H1 (cell line): Measurements from ENCODE around the gene MUC5AC. TPM values are rescaled to one million over a fixed set of nuclear protein-coding genes. Genes with fewer than 3 reads are reported as not detected.

Experiments
- CTCF ChIA-PET: fragments of 300-600 bp; sonication (Branson Sonifier 250); formaldehyde crosslinking; loops from one replicate; lab custom pipeline; 2021; ENCODE audit not compliant: partially characterized antibody; lab: Charles Lee
- POLR2A ChIA-PET: fragments of 300-600 bp; sonication (Branson Sonifier 250); formaldehyde crosslinking; loops from one replicate; lab custom pipeline; 2021; ENCODE audit warnings: inconsistent platforms; ENCODE audit not compliant: partially characterized antibody; lab: Charles Lee
- DNase-seq, 2 experiments: peaks; one replicate each; pipeline versions ENCODE4 v3.0.0 to v3.0.0-alpha.2; 2010 to 2022; ENCODE audit warnings: low spot score in 2 of 2, low read depth in 1 of 2, mixed read lengths in 1 of 2
- FAIRE-seq: peaks from 2 replicates; lab custom pipeline; 2011; peaks lifted over from hg19 to GRCh38; lab: Jason Lieb, UNC
- H2AFZ ChIP-seq: 2 replicates; pipeline ENCODE4 v1.8.1; 2012; ENCODE audit warnings: low read length, inconsistent platforms
- H2AK5ac ChIP-seq: 2 replicates; pipeline ENCODE4 v1.6.1; 2013; ENCODE audit warnings: low read depth, low read length
- H2BK120ac ChIP-seq: replicated peaks from 2 replicates; pipeline ENCODE3; 2013; ENCODE audit warnings: low read depth, low read length, inconsistent platforms
- H2BK12ac ChIP-seq: 2 replicates; pipeline ENCODE4 v1.6.1; 2013; ENCODE audit warnings: low read depth, low read length
- H2BK15ac ChIP-seq: 2 replicates; pipeline ENCODE4 v1.6.1; 2013; ENCODE audit warnings: low read length
- H2BK20ac ChIP-seq: 2 replicates; pipeline ENCODE4 v1.6.1; 2013; ENCODE audit warnings: low read length
- H2BK5ac ChIP-seq: 2 replicates; pipeline ENCODE4 v1.6.1; 2013; ENCODE audit warnings: low read depth, low read length
- H3K14ac ChIP-seq: 2 replicates; pipeline ENCODE4 v1.6.1; 2013; ENCODE audit warnings: inconsistent platforms; ENCODE audit not compliant: insufficient read length
- H3K18ac ChIP-seq: 2 replicates; pipeline ENCODE4 v1.6.1; 2013; ENCODE audit warnings: low read length; ENCODE audit errors: extremely low read depth
- H3K23ac ChIP-seq: 2 replicates; pipeline ENCODE4 v1.6.1; 2013; ENCODE audit warnings: inconsistent platforms; ENCODE audit not compliant: insufficient read length
- H3K23me2 ChIP-seq: 2 replicates; pipeline ENCODE4 v1.6.1; 2013; ENCODE audit warnings: low read depth, low read length
- H3K27ac ChIP-seq: 2 replicates; pipeline ENCODE4 v1.6.1; 2011; ENCODE audit warnings: low read depth, low read length, inconsistent platforms
- H3K27me3 ChIP-seq, 4 experiments: replicated peaks in 1 of 4; 1 replicate in 1 of 4; 2 replicates in 3 of 4; pipeline versions ENCODE4 v1.6.1 to v1.8.1; 2011 to 2013; ENCODE audit warnings: low read length in 3 of 4, mild to moderate bottlenecking in 3 of 4, inconsistent platforms in 2 of 4, mixed read lengths in 2 of 4, moderate library complexity in 1 of 4; ENCODE audit not compliant: control insufficient read depth in 3 of 4, insufficient read depth in 3 of 4; ENCODE audit errors: extremely low read depth in 1 of 4
- H3K36me3 ChIP-seq, 4 experiments: 2 replicates each; pipeline versions ENCODE4 v1.6.1 to v1.8.1; 2011 to 2013; ENCODE audit warnings: mild to moderate bottlenecking in 4 of 4, low read length in 3 of 4, moderate library complexity in 2 of 4, control low read depth in 1 of 4, inconsistent platforms in 1 of 4; ENCODE audit not compliant: insufficient read depth in 4 of 4, control insufficient read depth in 2 of 4
- H3K4ac ChIP-seq: replicated peaks from 2 replicates; pipeline ENCODE3; 2013; ENCODE audit warnings: low read length, low read depth, mixed read lengths, inconsistent platforms; ENCODE audit not compliant: insufficient read length
- H3K4me1 ChIP-seq, 4 experiments: replicated peaks in 1 of 4; 1 replicate in 1 of 4; 2 replicates in 3 of 4; pipeline versions ENCODE4 v1.6.1 to v1.8.1; 2011 to 2013; ENCODE audit warnings: low read length in 3 of 4, inconsistent platforms in 2 of 4, mixed read lengths in 1 of 4; ENCODE audit not compliant: insufficient read depth in 4 of 4, control insufficient read depth in 3 of 4
- H3K4me2 ChIP-seq, 2 experiments: 2 replicates each; pipeline versions ENCODE4 v1.6.1 to v1.8.1; 2011 to 2013; ENCODE audit warnings: low read depth in 2 of 2, low read length in 2 of 2, control low read depth in 1 of 2, inconsistent platforms in 1 of 2, mild to moderate bottlenecking in 1 of 2; ENCODE audit not compliant: insufficient read depth in 1 of 2
- H3K4me3 ChIP-seq, 4 experiments: fragments of 200-600, 300-600 bp in 1 of 4; sonication (generic), shearing (Covaris generic), sonication (Bioruptor Twin) in 1 of 4; 2 replicates each; pipeline versions ENCODE4 v1.5.1 to v1.8.1; 2011 to 2016; ENCODE audit warnings: low read length in 4 of 4, low read depth in 3 of 4, control low read depth in 2 of 4, inconsistent platforms in 2 of 4, mild to moderate bottlenecking in 2 of 4, mixed read lengths in 1 of 4, moderate library complexity in 1 of 4; ENCODE audit not compliant: insufficient read depth in 2 of 4; ENCODE audit errors: extremely low read depth in 1 of 4
- H3K56ac ChIP-seq: replicated peaks from 2 replicates; pipeline ENCODE3; 2013; ENCODE audit warnings: low read depth, mild to moderate bottlenecking, mixed read lengths, low read length, inconsistent platforms; ENCODE audit not compliant: insufficient read length
- H3K79me1 ChIP-seq: 2 replicates; pipeline ENCODE4 v1.6.1; 2013; ENCODE audit warnings: low read depth, low read length, control low read depth
- H3K79me2 ChIP-seq, 2 experiments: 2 replicates each; pipeline versions ENCODE4 v1.6.1 to v1.8.1; 2012 to 2013; ENCODE audit warnings: low read length in 2 of 2, mild to moderate bottlenecking in 2 of 2, inconsistent platforms in 1 of 2; ENCODE audit not compliant: insufficient read depth in 2 of 2, control insufficient read depth in 1 of 2
- H3K9ac ChIP-seq, 4 experiments: replicated peaks in 1 of 4; 1 replicate in 1 of 4; 2 replicates in 3 of 4; pipeline versions ENCODE4 v1.6.1 to v1.8.1; 2011 to 2013; ENCODE audit warnings: low read depth in 3 of 4, low read length in 3 of 4, control low read depth in 2 of 4, mild to moderate bottlenecking in 2 of 4, moderate library complexity in 2 of 4, inconsistent platforms in 1 of 4; ENCODE audit errors: extremely low read depth in 1 of 4
- H3K9me3 ChIP-seq, 2 experiments: 2 replicates each; pipeline versions ENCODE4 v1.6.1 to v1.8.1; 2012 to 2013; ENCODE audit warnings: mild to moderate bottlenecking in 2 of 2, moderate library complexity in 2 of 2, control low read depth in 1 of 2, inconsistent platforms in 1 of 2, low read depth in 1 of 2, low read length in 1 of 2, mixed read lengths in 1 of 2; ENCODE audit not compliant: insufficient read depth in 2 of 2
- H4K20me1 ChIP-seq, 2 experiments: replicated peaks in 1 of 2; 2 replicates each; pipeline versions ENCODE3 to v1.8.1; 2011 to 2013; ENCODE audit warnings: inconsistent platforms in 2 of 2, low read length in 2 of 2, mild to moderate bottlenecking in 1 of 2; ENCODE audit not compliant: insufficient read depth in 2 of 2, control insufficient read depth in 1 of 2
- H4K5ac ChIP-seq: 2 replicates; pipeline ENCODE4 v1.6.1; 2013; ENCODE audit warnings: low read length, low read depth, mixed read lengths, inconsistent platforms; ENCODE audit not compliant: insufficient read length
- H4K8ac ChIP-seq: 2 replicates; pipeline ENCODE4 v1.8.0; 2013; ENCODE audit warnings: mild to moderate bottlenecking, moderate library complexity, low read length, inconsistent platforms; ENCODE audit not compliant: insufficient read depth; ENCODE audit errors: extremely low read depth
- H4K91ac ChIP-seq: replicated peaks from 2 replicates; pipeline ENCODE3; 2013; ENCODE audit warnings: low read length, mixed read lengths, inconsistent platforms; ENCODE audit not compliant: insufficient read length
- CHD2 ChIP-seq: IDR thresholded peaks from 2 replicates; pipeline ENCODE4 v1.6.1; 2012; ENCODE audit warnings: low read length, improper control_type of control experiment
- GABPA ChIP-seq: IDR thresholded peaks from 2 replicates; pipeline ENCODE4 v1.6.1; 2011; ENCODE audit warnings: mild to moderate bottlenecking, low read length, moderate library complexity, borderline replicate concordance; ENCODE audit not compliant: insufficient read depth
- MAFK ChIP-seq: IDR thresholded peaks from 2 replicates; pipeline ENCODE4 v1.6.1; 2012; ENCODE audit warnings: low read depth, mild to moderate bottlenecking, improper control_type of control experiment, low read length
- RAD21 ChIP-seq, 2 experiments: IDR thresholded peaks in 1 of 2; conservative IDR thresholded peaks in 1 of 2; 2 replicates each; pipeline ENCODE4 v1.6.1; 2011; ENCODE audit warnings: low read depth in 2 of 2, low read length in 2 of 2, improper control_type of control experiment in 1 of 2, inconsistent platforms in 1 of 2, mild to moderate bottlenecking in 1 of 2, moderate library complexity in 1 of 2
- RBBP5 ChIP-seq: IDR thresholded peaks from 2 replicates; pipeline ENCODE4 v1.7.1; 2012; ENCODE audit warnings: low read depth, mild to moderate bottlenecking, inconsistent platforms, low read length, moderate library complexity, borderline replicate concordance
- SAP30 ChIP-seq: fragments of 300-600 bp; sonication (generic); IDR thresholded peaks from 2 replicates; pipeline ENCODE4 v1.7.1; 2012; ENCODE audit warnings: low read length, moderate library complexity, mild to moderate bottlenecking, inconsistent platforms; ENCODE audit not compliant: insufficient read depth, insufficient replicate concordance
- SP1 ChIP-seq: IDR thresholded peaks from 2 replicates; pipeline ENCODE4 v1.6.1; 2011; ENCODE audit warnings: low read depth, low read length
- TAF7 ChIP-seq: optimal IDR thresholded peaks from 2 replicates; pipeline ENCODE3; 2011; ENCODE audit warnings: low read depth, mild to moderate bottlenecking, inconsistent platforms, low read length, moderate library complexity, borderline replicate concordance
- TBP ChIP-seq: IDR thresholded peaks from 2 replicates; pipeline ENCODE4 v1.6.1; 2011; ENCODE audit warnings: low read depth, low read length, improper control_type of control experiment
- WGBS, 2 experiments: shearing (Covaris generic) in 1 of 2; methylation state at CpG; one replicate each; pipeline versions ENCODE4 v1.1.6 to v1.1.7; 2013 to 2015; ENCODE audit warnings: low lambda C conversion rate in 2 of 2, mixed read lengths in 2 of 2, inconsistent platforms in 1 of 2, low coverage in 1 of 2, missing lambda C conversion rate in 1 of 2; ENCODE audit not compliant: insufficient replicate concordance in 2 of 2, insufficient coverage in 1 of 2, insufficient read length in 1 of 2; ENCODE audit errors: extremely low coverage in 1 of 2, missing lambda C conversion rate in 1 of 2; 5-methylcytosine and 5-hydroxymethylcytosine counted together
- polyA plus RNA-seq, 7 experiments: library from polyadenylated mRNA; depleted of rRNA in 3 of 7; stranded (reverse) in 5 of 7; unstranded in 2 of 7; fragments of >200 nt in 5 of 7; fragments of 200-250 nt in 2 of 7; gene quantifications; 1 replicate in 5 of 7; 2 replicates in 1 of 7; 4 replicates in 1 of 7; pipeline versions ENCODE4 v1.2.1 to v1.2.3, GENCODE V29; 2011 to 2013; ENCODE audit warnings: missing spikeins in 2 of 7, mixed read lengths in 2 of 7
- total RNA-seq: library from RNA; stranded (reverse); fragmentation: NEBNext Ultra II Directional; extraction: Animal tissue kit (Norgen Biotek cat#: 25700); gene quantifications from 2 replicates; pipeline ENCODE4 v1.2.1, GENCODE V29; 2021

The MUC5AC gene
- total and polyA plus RNA-seq, 2 of the 8 experiments (the other 6 are each of a cell fraction or from before 2014, with no cell fraction given): not detected

DNA sequence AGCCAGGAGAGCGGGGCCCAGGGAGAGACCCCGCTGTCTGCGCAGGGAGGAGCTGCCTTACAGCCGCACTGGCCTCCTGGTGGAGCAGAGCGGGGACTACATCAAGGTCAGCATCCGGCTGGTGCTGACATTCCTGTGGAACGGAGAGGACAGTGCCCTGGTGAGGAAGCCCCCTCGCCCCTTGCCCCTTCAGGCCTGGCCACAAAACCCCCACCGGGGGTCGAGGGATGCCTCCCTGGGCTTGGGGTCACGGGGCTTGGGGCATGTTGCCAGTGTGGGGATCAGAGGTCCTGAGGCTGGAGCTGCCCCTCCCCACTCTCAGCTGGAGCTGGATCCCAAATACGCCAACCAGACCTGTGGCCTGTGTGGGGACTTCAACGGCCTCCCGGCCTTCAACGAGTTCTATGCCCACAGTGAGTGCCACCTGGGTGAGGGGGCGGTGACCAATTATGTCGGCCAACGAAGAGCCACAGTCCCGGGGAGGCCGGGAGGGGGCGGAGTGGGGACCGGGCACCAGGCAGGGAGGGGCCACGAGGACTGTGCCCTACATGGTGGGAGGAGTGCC lies 69.3 kb downstream of the MUC5AC start:
- ChIA-PET POLR2A (no interaction called here), CTCF (interaction anchor here (0.7 to 2.1 kb wide), 8 partner anchors 9 to 175 kb away, joined by 3 to 6 read pairs (median 3); no protein-coding TSS in a partner anchor)
- Histone ChIP-seq H3K4me1 (peaks cover 0 to 14% (median 5%) of the 10 kb centered on the region in 4 experiments; a peak in 6 of 7 replicates), H2AK5ac (no peak overlapping the region), H2BK5ac (no peak overlapping the region), H3K23ac (no peak overlapping the region), H2AFZ (no peak overlapping the region), H2BK15ac (no peak overlapping the region), H2BK120ac (no peak overlapping the region), H3K4ac (no peak overlapping the region), H3K14ac (no peak overlapping the region), H3K27me3 (no peaks in the 10 kb centered on the region), H3K23me2 (no peaks in the 10 kb centered on the region), H2BK20ac (no peak overlapping the region), H4K20me1 (peaks cover 0 to 1% of the 10 kb centered on the region in 2 experiments), H3K9ac (no peak overlapping the region), H3K9me3 (no peaks in the 10 kb centered on the region; a peak in 1 of 4 replicates), H3K4me2 (no peak overlapping the region), H4K5ac (no peak overlapping the region), H3K18ac (no peak overlapping the region), H3K79me2 (no peaks in the 10 kb centered on the region), H3K27ac (no peak overlapping the region), H3K56ac (no peak overlapping the region), H3K79me1 (no peaks in the 10 kb centered on the region), H4K91ac (no peak overlapping the region), H2BK12ac (no peak overlapping the region), H3K36me3 (no peaks in the 10 kb centered on the region), H4K8ac (peak overlapping the region; percentile 25; the same call in 1 of the 2 replicates), H3K4me3 (no peak overlapping the region)
- peak in 1 of 2 experiments; percentile 61 for DNase-seq
- whole genome bisulfite sequencing, 2 experiments: 92% methylated on average over 2 of the region's 23 CpGs; no CpG with 5 or more reads in 1 of the 2 experiments
- FAIRE-seq: no peak
- peak; percentile 10 to 38; a peak in 2 of 4 replicates for TF ChIP-seq RAD21 (IDR thresholded peaks at IDR 0.05 in 1 of 2, conservative IDR thresholded peaks at IDR 0.05 in 1 of 2; ENCODE audit: low read depth in 2 of 2, low read length in 2 of 2)
- no peak for TF ChIP-seq SAP30
- TF ChIP-seq CHD2: no peak
- no peak for TF ChIP-seq TAF7
- TF ChIP-seq TBP: no peak
- no peak for TF ChIP-seq SP1
- no peak for TF ChIP-seq MAFK
- no peak for TF ChIP-seq RBBP5
- TF ChIP-seq GABPA: no peak
